ENCODE results near the gene SLC45A2. TPM values are rescaled to one million over a fixed set of nuclear protein-coding genes. Genes with fewer than 3 reads are reported as not detected.

Gene SLC45A2
- polyA plus RNA-seq, 1 of the 3 experiments (the other 2 are of a cell fraction), result 0.02 TPM

DNA sequence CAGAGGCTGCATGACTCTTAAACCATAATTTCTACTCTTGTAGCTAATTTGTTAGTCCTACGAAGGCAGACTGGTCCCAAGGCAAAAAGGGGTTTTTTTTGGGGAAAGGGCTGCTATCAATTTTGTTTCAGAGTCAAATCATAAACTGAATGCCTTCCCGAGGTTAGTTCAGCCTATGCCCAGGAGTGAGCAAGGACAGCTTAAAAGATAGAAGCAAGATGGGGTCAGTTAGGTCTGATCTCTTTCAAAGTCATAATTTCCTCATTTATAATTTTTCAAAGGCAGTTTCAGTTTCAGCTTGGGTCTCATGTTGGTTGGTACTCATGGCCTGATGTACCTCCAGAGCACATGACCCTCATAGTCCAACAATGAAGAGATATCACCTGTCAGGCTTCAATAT lies 56.2 kb downstream of the SLC45A2 start:
- Histone ChIP-seq H2AFZ (ENCODE audit: low read depth) (no peak overlapping the region), H3K9ac (no peak overlapping the region), H3K4me1 (ENCODE audit: control insufficient read depth in 1 of 2, insufficient read depth in 2 of 2, low read depth in 1 of 2, low read length in 1 of 2) (no peaks in the 10 kb centered on the region), H3K9me3 (no peaks in the 10 kb centered on the region), H3K27ac (ENCODE audit: low read depth in 2 of 2, low read length in 1 of 2) (no peak overlapping the region), H3K27me3 (ENCODE audit: insufficient read depth) (no peaks in the 10 kb centered on the region; the same call in 1 of the 2 replicates), H3K36me3 (replicated peaks in 1 of 2; ENCODE audit: control insufficient read depth in 1 of 2, insufficient read depth in 2 of 2, low read length in 1 of 2) (no peaks in the 10 kb centered on the region), H3K9me2 (no peaks in the 10 kb centered on the region), H3K79me2 (ENCODE audit: insufficient read depth) (no peaks in the 10 kb centered on the region), H3K4me2 (no peak overlapping the region), H4K20me1 (ENCODE audit: insufficient read depth) (no peaks in the 10 kb centered on the region), H3F3A (replicated peaks; ENCODE audit: insufficient read depth) (no peaks in the 10 kb centered on the region), H3K4me3 (ENCODE audit: low read depth in 2 of 2, low read length in 1 of 2) (no peak overlapping the region)
- 18% methylated on average over 2 of the region's 2 CpGs for WGBS (ENCODE audit: low lambda C conversion rate)
- DNase-seq, result no peak
- TF ChIP-seq TAF1 (IDR thresholded peaks at IDR 0.05; ENCODE audit: borderline replicate concordance, low read depth, low read length) (no peak), EZH2phosphoT487 (IDR thresholded peaks at IDR 0.05; ENCODE audit: borderline replicate concordance, low read depth) (no peak), ELF1 (IDR thresholded peaks at IDR 0.05) (no peak), RXRA (IDR thresholded peaks at IDR 0.05; ENCODE audit: borderline replicate concordance, low read depth) (no peak), JUND (IDR thresholded peaks at IDR 0.05) (no peak), SMC3 (IDR thresholded peaks at IDR 0.05; ENCODE audit: low read depth, low read length) (no peak), TCF12 (IDR thresholded peaks at IDR 0.05) (no peak)
- TF ChIP-seq, protein P1, sequence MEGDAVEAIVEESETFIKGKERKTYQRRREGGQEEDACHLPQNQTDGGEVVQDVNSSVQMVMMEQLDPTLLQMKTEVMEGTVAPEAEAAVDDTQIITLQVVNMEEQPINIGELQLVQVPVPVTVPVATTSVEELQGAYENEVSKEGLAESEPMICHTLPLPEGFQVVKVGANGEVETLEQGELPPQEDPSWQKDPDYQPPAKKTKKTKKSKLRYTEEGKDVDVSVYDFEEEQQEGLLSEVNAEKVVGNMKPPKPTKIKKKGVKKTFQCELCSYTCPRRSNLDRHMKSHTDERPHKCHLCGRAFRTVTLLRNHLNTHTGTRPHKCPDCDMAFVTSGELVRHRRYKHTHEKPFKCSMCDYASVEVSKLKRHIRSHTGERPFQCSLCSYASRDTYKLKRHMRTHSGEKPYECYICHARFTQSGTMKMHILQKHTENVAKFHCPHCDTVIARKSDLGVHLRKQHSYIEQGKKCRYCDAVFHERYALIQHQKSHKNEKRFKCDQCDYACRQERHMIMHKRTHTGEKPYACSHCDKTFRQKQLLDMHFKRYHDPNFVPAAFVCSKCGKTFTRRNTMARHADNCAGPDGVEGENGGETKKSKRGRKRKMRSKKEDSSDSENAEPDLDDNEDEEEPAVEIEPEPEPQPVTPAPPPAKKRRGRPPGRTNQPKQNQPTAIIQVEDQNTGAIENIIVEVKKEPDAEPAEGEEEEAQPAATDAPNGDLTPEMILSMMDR (IDR thresholded peaks at IDR 0.05), result no peak
- TF ChIP-seq, protein P2, sequence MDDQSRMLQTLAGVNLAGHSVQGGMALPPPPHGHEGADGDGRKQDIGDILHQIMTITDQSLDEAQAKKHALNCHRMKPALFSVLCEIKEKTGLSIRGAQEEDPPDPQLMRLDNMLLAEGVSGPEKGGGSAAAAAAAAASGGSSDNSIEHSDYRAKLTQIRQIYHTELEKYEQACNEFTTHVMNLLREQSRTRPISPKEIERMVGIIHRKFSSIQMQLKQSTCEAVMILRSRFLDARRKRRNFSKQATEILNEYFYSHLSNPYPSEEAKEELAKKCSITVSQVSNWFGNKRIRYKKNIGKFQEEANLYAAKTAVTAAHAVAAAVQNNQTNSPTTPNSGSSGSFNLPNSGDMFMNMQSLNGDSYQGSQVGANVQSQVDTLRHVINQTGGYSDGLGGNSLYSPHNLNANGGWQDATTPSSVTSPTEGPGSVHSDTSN (IDR thresholded peaks at IDR 0.05), result no peak
- ChIA-PET CTCF (interaction anchor here (1.3 kb wide), 1 partner anchor 493 kb away, joined by 3 read pairs; no protein-coding TSS in a partner anchor), POLR2A (no interaction called here)

DNA sequence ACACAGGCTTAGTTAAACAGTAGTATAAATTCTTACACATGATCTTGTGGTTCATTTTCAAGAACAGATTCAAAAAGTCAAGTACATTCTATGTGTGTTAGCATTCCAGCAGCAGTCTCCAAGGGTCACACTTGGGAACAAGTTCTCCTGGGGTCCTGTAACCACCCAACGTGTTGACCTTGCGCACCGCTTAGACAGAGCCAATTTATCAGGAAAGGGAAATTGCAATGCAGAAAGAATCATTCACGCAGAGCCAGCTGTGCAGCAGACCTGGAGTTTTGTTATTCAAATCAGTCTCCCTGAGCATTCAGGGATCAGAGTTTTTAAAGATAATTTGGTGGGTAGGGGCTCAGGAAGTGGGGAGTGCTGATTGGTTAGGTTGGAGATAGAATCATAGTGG lies 56.8 kb downstream of the SLC45A2 start:
- Histone ChIP-seq H2AFZ (ENCODE audit: low read depth) (no peak overlapping the region), H3K4me2 (no peak overlapping the region), H3K4me1 (ENCODE audit: control insufficient read depth in 1 of 2, insufficient read depth in 2 of 2, low read depth in 1 of 2, low read length in 1 of 2) (no peaks in the 10 kb centered on the region), H3K9me3 (no peaks in the 10 kb centered on the region), H3F3A (replicated peaks; ENCODE audit: insufficient read depth) (no peaks in the 10 kb centered on the region), H3K4me3 (ENCODE audit: low read depth in 2 of 2, low read length in 1 of 2) (no peak overlapping the region), H3K27me3 (ENCODE audit: insufficient read depth) (no peaks in the 10 kb centered on the region; the same call in 1 of the 2 replicates), H3K27ac (ENCODE audit: low read depth in 2 of 2, low read length in 1 of 2) (no peak overlapping the region), H3K79me2 (ENCODE audit: insufficient read depth) (no peaks in the 10 kb centered on the region), H3K9ac (no peak overlapping the region), H3K9me2 (no peaks in the 10 kb centered on the region), H3K36me3 (replicated peaks in 1 of 2; ENCODE audit: control insufficient read depth in 1 of 2, insufficient read depth in 2 of 2, low read length in 1 of 2) (no peaks in the 10 kb centered on the region), H4K20me1 (ENCODE audit: insufficient read depth) (no peaks in the 10 kb centered on the region)
- CTCF ChIA-PET, result interaction anchor here (1.3 kb wide), 1 partner anchor 492 kb away, joined by 3 read pairs; no protein-coding TSS in a partner anchor
- TF ChIP-seq YY1 (IDR thresholded peaks at IDR 0.05; ENCODE audit: low read depth) (no peak), CHD2 (IDR thresholded peaks at IDR 0.05; ENCODE audit: low read length, partially characterized antibody) (no peak), TCF12 (IDR thresholded peaks at IDR 0.05) (no peak), RXRA (IDR thresholded peaks at IDR 0.05; ENCODE audit: borderline replicate concordance, low read depth) (no peak), TAF1 (IDR thresholded peaks at IDR 0.05; ENCODE audit: borderline replicate concordance, low read depth, low read length) (no peak), MEF2A (IDR thresholded peaks at IDR 0.05; ENCODE audit: borderline replicate concordance, low read depth) (no peak), FOXJ3 (CRISPR knock-in tag; IDR thresholded peaks at IDR 0.05) (no peak), MXI1 (IDR thresholded peaks at IDR 0.05; ENCODE audit: low read depth, low read length) (no peak), RCOR1 (IDR thresholded peaks at IDR 0.05; ENCODE audit: low read length) (no peak), RFX5 (IDR thresholded peaks at IDR 0.05; ENCODE audit: low read length) (no peak), TEAD4 (IDR thresholded peaks at IDR 0.05; ENCODE audit: borderline replicate concordance, insufficient read depth) (no peak), POLR2AphosphoS5 (IDR thresholded peaks at IDR 0.05; ENCODE audit: low read depth, low read length) (no peak), JUND (IDR thresholded peaks at IDR 0.05) (no peak)
- TF ChIP-seq, protein P3, sequence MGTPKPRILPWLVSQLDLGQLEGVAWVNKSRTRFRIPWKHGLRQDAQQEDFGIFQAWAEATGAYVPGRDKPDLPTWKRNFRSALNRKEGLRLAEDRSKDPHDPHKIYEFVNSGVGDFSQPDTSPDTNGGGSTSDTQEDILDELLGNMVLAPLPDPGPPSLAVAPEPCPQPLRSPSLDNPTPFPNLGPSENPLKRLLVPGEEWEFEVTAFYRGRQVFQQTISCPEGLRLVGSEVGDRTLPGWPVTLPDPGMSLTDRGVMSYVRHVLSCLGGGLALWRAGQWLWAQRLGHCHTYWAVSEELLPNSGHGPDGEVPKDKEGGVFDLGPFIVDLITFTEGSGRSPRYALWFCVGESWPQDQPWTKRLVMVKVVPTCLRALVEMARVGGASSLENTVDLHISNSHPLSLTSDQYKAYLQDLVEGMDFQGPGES (IDR thresholded peaks at IDR 0.05; ENCODE audit: low read depth, low read length), result no peak
- POLR2A ChIA-PET, result no interaction called here
- WGBS (ENCODE audit: low lambda C conversion rate), result 56% methylated on average over 4 of the region's 4 CpGs
- DNase-seq, result no peak
